Thymus (tissue), 11 donors: Measurements from ENCODE around the gene CCNB1IP1. TPM values are rescaled to one million over a fixed set of nuclear protein-coding genes. Genes with fewer than 3 reads are reported as not detected.

Source experiments
- DNase-seq, 9 donors: peaks; one replicate each; pipeline ENCODE4 v3.0.0-alpha.2; 2013; ENCODE audit warnings: low spot score in 9 of 9, low read depth in 6 of 9, missing footprints in 1 of 9
- H3K27ac ChIP-seq, 2 donors: one replicate each; pipeline ENCODE4 v1.5.1; 2013; ENCODE audit warnings: control low read depth in 1 of 2, low read depth in 1 of 2, low read length in 1 of 2, mild to moderate bottlenecking in 1 of 2, moderate library complexity in 1 of 2
- H3K27me3 ChIP-seq, 2 donors: one replicate each; pipeline ENCODE4 v1.5.1; 2013; ENCODE audit warnings: low read length in 1 of 2; ENCODE audit not compliant: control insufficient read depth in 2 of 2, insufficient read depth in 1 of 2
- H3K36me3 ChIP-seq, 2 donors: one replicate each; pipeline ENCODE4 v1.5.1; 2013; ENCODE audit warnings: low read length in 1 of 2, mild to moderate bottlenecking in 1 of 2, moderate library complexity in 1 of 2; ENCODE audit not compliant: control insufficient read depth in 2 of 2, insufficient read depth in 2 of 2
- H3K4me1 ChIP-seq, 2 donors: one replicate each; pipeline ENCODE4 v1.5.1; 2013; ENCODE audit warnings: low read length in 2 of 2; ENCODE audit not compliant: control insufficient read depth in 2 of 2, insufficient read depth in 2 of 2
- H3K4me3 ChIP-seq, 2 donors: one replicate each; pipeline ENCODE4 v1.5.1; 2013; ENCODE audit warnings: low read length in 2 of 2, control low read depth in 1 of 2, mild to moderate bottlenecking in 1 of 2
- H3K9me3 ChIP-seq, 2 donors: one replicate each; pipeline ENCODE4 v1.5.1; 2013; ENCODE audit warnings: low read length in 1 of 2, mild to moderate bottlenecking in 1 of 2; ENCODE audit not compliant: control insufficient read depth in 2 of 2, insufficient read depth in 1 of 2
- WGBS: extraction: QIAGEN DNeasy Blood & Tissue Kit; methylation state at CpG from one replicate; pipeline ENCODE4 v1.1.7; 2013; 5-methylcytosine and 5-hydroxymethylcytosine counted together
- polyA plus RNA-seq: library from polyadenylated mRNA; stranded (reverse); fragments of 200-250 nt; gene quantifications from one replicate; pipeline ENCODE4 v1.2.3, GENCODE V29; 2013
- total RNA-seq: library from RNA; stranded (reverse); fragments of 120-200 nt; gene quantifications from one replicate; pipeline ENCODE4 v1.2.4, GENCODE V29; 2013
- donor health status: healthy.

Gene CCNB1IP1
- total and polyA plus RNA-seq, 2 donors, result 37.9 to 58.6 TPM

GRCh38 chr14:20327005-20327869 is 5.8 kb downstream of the CCNB1IP1 start:
- Histone ChIP-seq H3K4me3 (no peak overlapping the region), H3K9me3 (no peaks in the 10 kb centered on the region), H3K4me1 (no peaks in the 10 kb centered on the region), H3K27ac (no peak overlapping the region), H3K27me3 (no peaks in the 10 kb centered on the region), H3K36me3 (peaks cover 3 to 6% of the 10 kb centered on the region in 2 donors)
- peak in 7 of 9 donors; percentile 45 to 84 (median 66) for DNase-seq
- 61% methylated on average over 8 of the region's 8 CpGs for WGBS

- Histone ChIP-seq H3K27ac (no peak overlapping the region), H3K9me3 (no peaks in the 10 kb centered on the region), H3K4me3 (no peak overlapping the region), H3K4me1 (no peaks in the 10 kb centered on the region), H3K27me3 (no peaks in the 10 kb centered on the region), H3K36me3 (peaks cover 12 to 22% of the 10 kb centered on the region in 2 donors)
- 99% methylated on average over 16 of the region's 16 CpGs for WGBS
- no peak for DNase-seq
Observed at GRCh38 chr14:20317720-20318119, 15.4 kb downstream of the CCNB1IP1 start.

GRCh38 chr14:20314026-20314425 is 19.1 kb downstream of the CCNB1IP1 start:
- no peaks in the 10 kb centered on the region for H3K9me3 ChIP-seq
- H3K4me3 ChIP-seq, result no peak overlapping the region
- WGBS, result over 99% methylated on average over 2 of the region's 2 CpGs
- no peaks in the 10 kb centered on the region for H3K4me1 ChIP-seq
- no peak for DNase-seq
- H3K27ac ChIP-seq, result no peak overlapping the region
- H3K36me3 ChIP-seq, result peaks cover 16 to 29% of the 10 kb centered on the region in 2 donors
- no peaks in the 10 kb centered on the region for H3K27me3 ChIP-seq

GRCh38 chr14:20306079-20306423 is 27.0 kb downstream of the CCNB1IP1 start:
- Histone ChIP-seq H3K9me3 (no peaks in the 10 kb centered on the region), H3K27ac (no peak overlapping the region), H3K4me1 (peaks cover 0 to 2% of the 10 kb centered on the region in 2 donors), H3K36me3 (no peaks in the 10 kb centered on the region), H3K4me3 (no peak overlapping the region), H3K27me3 (no peaks in the 10 kb centered on the region)
- 95% methylated on average over 1 of the region's 1 CpG for WGBS
- DNase-seq, result no peak

- DNase-seq, result peak; percentile 77 to 95 (median 90)
- H3K4me1 ChIP-seq, result peaks cover 0 to 2% of the 10 kb centered on the region in 2 donors
- H3K36me3 ChIP-seq, result no peaks in the 10 kb centered on the region
- no peaks in the 10 kb centered on the region for H3K27me3 ChIP-seq
- peak within 1 kb of the TSS; percentile 76 to 80 for H3K4me3 ChIP-seq
- H3K9me3 ChIP-seq, result no peaks in the 10 kb centered on the region
- peak within 1 kb of the TSS in 1 of 2 donors; percentile 62 for H3K27ac ChIP-seq
- WGBS, result under 1% methylated on average over 27 of the region's 27 CpGs
Observed at GRCh38 chr14:20305265-20306078, 27.6 kb downstream of the CCNB1IP1 start, which contains the start of gene TTC5. TTC5 (minus strand) TSS chr14:20305951; CDS start chr14:20305937, 14 bp downstream.

GRCh38 chr14:20302042-20302755 is 30.9 kb downstream of the CCNB1IP1 start:
- H3K4me1 ChIP-seq, result peaks cover 0 to 2% of the 10 kb centered on the region in 2 donors
- H3K4me3 ChIP-seq, result no peak overlapping the region
- peaks cover 10 to 14% of the 10 kb centered on the region in 2 donors for H3K36me3 ChIP-seq
- no peaks in the 10 kb centered on the region for H3K9me3 ChIP-seq
- H3K27me3 ChIP-seq, result no peaks in the 10 kb centered on the region
- DNase-seq, result no peak
- WGBS, result 71% methylated on average over 1 of the region's 1 CpG
- H3K27ac ChIP-seq, result no peak overlapping the region

GRCh38 chr14:20295067-20295466 is 38.0 kb downstream of the CCNB1IP1 start:
- H3K4me1 ChIP-seq, result no peaks in the 10 kb centered on the region
- WGBS, result 80% methylated on average over 4 of the region's 4 CpGs
- no peak overlapping the region for H3K4me3 ChIP-seq
- H3K27ac ChIP-seq, result no peak overlapping the region
- peak in 1 of 9 donors; percentile 14 for DNase-seq
- H3K36me3 ChIP-seq, result peaks cover 33 to 37% of the 10 kb centered on the region in 2 donors
- H3K9me3 ChIP-seq, result no peaks in the 10 kb centered on the region
- no peaks in the 10 kb centered on the region for H3K27me3 ChIP-seq

GRCh38 chr14:20294636-20295035 is 38.4 kb downstream of the CCNB1IP1 start:
- WGBS, result 95% methylated on average over 2 of the region's 2 CpGs
- no peak overlapping the region for H3K4me3 ChIP-seq
- H3K4me1 ChIP-seq, result no peaks in the 10 kb centered on the region
- H3K9me3 ChIP-seq, result no peaks in the 10 kb centered on the region
- no peak for DNase-seq
- H3K27ac ChIP-seq, result no peak overlapping the region
- no peaks in the 10 kb centered on the region for H3K27me3 ChIP-seq
- peaks cover 34 to 35% of the 10 kb centered on the region in 2 donors for H3K36me3 ChIP-seq
